DLD1 (cell line): Measurements from ENCODE around the gene DBNL.

Source experiments
- in situ Hi-C: cut with HindIII; loops from 2 replicates; pipeline ENCODE4 v1.10.0; 2017; ENCODE audit warnings: low sequenced_read_pairs

Gene DBNL

GRCh38 chr7:44075296-44076075 is 31.0 kb downstream of the DBNL start:
- in situ Hi-C loops = no loop called here

- in situ Hi-C loops = no loop called here
Measured at GRCh38 chr7:44076101-44076895, 31.8 kb downstream of the DBNL start.

- in situ Hi-C loops = no loop called here
Measured at GRCh38 chr7:44077061-44077460, 32.6 kb downstream of the DBNL start.

GRCh38 chr7:44077681-44078091 is 33.2 kb downstream of the DBNL start:
- in situ Hi-C loops = no loop called here

- in situ Hi-C loops = no loop called here
Measured at GRCh38 chr7:44078521-44078920, 34.0 kb downstream of the DBNL start.

GRCh38 chr7:44079331-44080021 is 35.0 kb downstream of the DBNL start:
- in situ Hi-C loops = no loop called here

- in situ Hi-C loops = no loop called here
Measured at GRCh38 chr7:44080118-44080517, 35.6 kb downstream of the DBNL start.

GRCh38 chr7:44080686-44081265 is 36.3 kb downstream of the DBNL start:
- in situ Hi-C loops = no loop called here

GRCh38 chr7:44081266-44081748 is 36.8 kb downstream of the DBNL start:
- in situ Hi-C loops = no loop called here

GRCh38 chr7:44082541-44083207 is 38.2 kb downstream of the DBNL start:
- in situ Hi-C loops = no loop called here

- in situ Hi-C loops = no loop called here
Measured at GRCh38 chr7:44083796-44084195, 39.3 kb downstream of the DBNL start.

GRCh38 chr7:44084701-44085100 is 40.2 kb downstream of the DBNL start:
- in situ Hi-C loops = no loop called here

GRCh38 chr7:44085546-44085945 is 41.0 kb downstream of the DBNL start:
- in situ Hi-C loops = no loop called here

GRCh38 chr7:44086627-44087026 is 42.1 kb downstream of the DBNL start:
- in situ Hi-C loops = no loop called here

GRCh38 chr7:44087911-44088838 is 43.7 kb downstream of the DBNL start:
- in situ Hi-C loops = no loop called here

- in situ Hi-C loops = no loop called here
Measured at GRCh38 chr7:44093102-44093641, 48.7 kb downstream of the DBNL start.

- in situ Hi-C loops = no loop called here
Measured at GRCh38 chr7:44094365-44094764, 49.9 kb downstream of the DBNL start.

- in situ Hi-C loops = no loop called here
Measured at GRCh38 chr7:44094883-44095592, 50.5 kb downstream of the DBNL start.

GRCh38 chr7:44095781-44096180 is 51.3 kb downstream of the DBNL start:
- in situ Hi-C loops = no loop called here
